ENCODE results near the gene LHFPL3.

- TF ChIP-seq EZH2phosphoT487 (IDR thresholded peaks at IDR 0.05) = no peak
- TF ChIP-seq, protein P1, sequence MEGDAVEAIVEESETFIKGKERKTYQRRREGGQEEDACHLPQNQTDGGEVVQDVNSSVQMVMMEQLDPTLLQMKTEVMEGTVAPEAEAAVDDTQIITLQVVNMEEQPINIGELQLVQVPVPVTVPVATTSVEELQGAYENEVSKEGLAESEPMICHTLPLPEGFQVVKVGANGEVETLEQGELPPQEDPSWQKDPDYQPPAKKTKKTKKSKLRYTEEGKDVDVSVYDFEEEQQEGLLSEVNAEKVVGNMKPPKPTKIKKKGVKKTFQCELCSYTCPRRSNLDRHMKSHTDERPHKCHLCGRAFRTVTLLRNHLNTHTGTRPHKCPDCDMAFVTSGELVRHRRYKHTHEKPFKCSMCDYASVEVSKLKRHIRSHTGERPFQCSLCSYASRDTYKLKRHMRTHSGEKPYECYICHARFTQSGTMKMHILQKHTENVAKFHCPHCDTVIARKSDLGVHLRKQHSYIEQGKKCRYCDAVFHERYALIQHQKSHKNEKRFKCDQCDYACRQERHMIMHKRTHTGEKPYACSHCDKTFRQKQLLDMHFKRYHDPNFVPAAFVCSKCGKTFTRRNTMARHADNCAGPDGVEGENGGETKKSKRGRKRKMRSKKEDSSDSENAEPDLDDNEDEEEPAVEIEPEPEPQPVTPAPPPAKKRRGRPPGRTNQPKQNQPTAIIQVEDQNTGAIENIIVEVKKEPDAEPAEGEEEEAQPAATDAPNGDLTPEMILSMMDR (IDR thresholded peaks at IDR 0.05) = no peak
- TF ChIP-seq EZH2 (IDR thresholded peaks at IDR 0.05) = no peak
Observed at GRCh38 chr7:104903846-104904245, 575.4 kb downstream of the LHFPL3 start.
